ENCODE results near the gene TMEM107.

The TMEM107 gene

DNA sequence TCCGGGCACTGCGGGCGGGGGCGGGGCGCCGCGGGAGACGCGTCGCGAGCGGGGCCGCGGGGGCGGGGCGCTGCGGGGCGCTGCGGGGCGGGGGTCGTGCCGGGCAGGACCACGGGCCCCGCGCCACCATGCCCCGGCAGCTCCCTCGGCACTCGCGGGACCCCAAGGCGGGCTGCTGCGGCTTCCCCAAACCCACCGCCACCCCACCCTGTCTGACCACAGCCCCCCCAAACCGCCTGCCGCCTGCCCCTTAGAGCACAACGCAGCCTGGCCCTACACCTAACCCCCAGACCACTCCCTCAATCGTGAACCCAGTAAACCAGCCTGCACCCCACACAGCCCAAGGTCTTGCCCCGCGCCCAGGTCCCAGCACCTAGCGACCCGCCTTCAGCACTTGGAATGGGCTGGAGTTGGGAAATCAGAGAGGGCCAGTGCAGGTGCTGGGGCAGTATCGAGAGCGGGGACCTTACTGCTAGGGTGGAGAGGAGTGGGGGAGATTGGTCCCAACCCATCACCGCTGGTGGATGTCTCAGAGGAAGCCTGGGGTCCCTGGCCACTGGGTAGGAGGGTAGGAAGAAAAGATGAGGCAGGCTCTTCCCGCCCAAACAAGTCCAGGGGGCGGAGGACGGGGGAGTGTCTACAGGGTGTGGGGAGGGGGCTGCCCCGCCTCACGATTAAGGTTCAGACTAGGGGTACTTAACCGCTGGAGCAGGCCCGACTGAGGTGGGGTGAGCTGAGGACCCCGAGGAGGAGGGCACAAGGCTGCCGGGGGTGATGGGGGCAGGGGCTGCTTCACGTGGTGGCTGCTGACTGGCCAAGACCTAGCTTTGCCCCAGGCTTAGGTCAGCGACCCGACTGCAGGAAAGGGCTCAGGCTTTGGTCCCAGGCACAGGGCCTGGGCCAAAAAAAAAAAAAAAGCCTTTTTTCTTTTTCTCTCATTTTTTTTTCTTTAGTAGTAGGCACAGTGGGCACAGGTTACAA is 12.9 kb downstream of the TMEM107 start:
- in situ Hi-C loops (cut with MboI; ENCODE audit: low sequenced_read_pairs): no loop called here

DNA sequence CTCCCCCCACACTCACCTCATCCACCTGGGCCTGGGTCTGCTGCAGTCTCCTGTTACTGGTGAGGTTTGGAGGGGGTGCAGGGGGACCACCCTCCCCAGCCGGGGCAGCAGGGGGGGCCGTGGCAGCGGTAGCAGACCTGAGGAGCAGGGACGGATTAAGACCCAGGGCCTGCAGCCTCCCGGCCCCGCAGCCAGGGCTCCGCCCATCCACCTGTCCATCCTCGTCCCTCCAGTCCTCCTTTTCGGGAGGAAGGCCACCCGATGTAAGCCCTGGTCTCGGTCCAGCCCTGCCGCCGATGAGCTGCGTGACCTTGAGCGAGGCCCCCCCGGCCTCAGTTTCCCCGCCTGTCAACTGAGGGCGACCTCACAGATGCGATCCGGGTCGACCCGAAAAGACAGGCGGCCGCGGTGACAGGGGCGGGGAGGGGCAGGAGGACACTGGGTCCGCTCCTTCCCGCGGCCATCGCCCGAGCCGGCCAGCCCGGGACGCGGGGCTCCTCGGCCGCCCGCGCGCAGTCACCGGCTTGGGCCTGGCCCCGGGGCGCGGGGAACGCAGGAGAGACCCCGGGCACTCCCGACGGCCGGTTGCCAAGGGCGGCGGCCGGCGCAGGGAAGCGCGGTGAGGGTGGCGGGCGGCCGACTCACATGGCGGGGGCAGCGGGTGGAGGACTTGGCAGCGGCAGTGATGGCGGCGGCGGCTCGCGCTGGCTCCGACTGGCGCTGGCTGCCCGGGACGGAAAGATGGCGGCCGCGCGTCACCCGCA is 13.8 kb downstream of the TMEM107 start, which contains the start of gene VAMP2:
TSS of gene VAMP2 (minus strand) at position 716 of the 764 bp plus-strand sequence. CDS start at position 647, 69 bp downstream.
- in situ Hi-C loops (cut with MboI; ENCODE audit: low sequenced_read_pairs): no loop called here

DNA sequence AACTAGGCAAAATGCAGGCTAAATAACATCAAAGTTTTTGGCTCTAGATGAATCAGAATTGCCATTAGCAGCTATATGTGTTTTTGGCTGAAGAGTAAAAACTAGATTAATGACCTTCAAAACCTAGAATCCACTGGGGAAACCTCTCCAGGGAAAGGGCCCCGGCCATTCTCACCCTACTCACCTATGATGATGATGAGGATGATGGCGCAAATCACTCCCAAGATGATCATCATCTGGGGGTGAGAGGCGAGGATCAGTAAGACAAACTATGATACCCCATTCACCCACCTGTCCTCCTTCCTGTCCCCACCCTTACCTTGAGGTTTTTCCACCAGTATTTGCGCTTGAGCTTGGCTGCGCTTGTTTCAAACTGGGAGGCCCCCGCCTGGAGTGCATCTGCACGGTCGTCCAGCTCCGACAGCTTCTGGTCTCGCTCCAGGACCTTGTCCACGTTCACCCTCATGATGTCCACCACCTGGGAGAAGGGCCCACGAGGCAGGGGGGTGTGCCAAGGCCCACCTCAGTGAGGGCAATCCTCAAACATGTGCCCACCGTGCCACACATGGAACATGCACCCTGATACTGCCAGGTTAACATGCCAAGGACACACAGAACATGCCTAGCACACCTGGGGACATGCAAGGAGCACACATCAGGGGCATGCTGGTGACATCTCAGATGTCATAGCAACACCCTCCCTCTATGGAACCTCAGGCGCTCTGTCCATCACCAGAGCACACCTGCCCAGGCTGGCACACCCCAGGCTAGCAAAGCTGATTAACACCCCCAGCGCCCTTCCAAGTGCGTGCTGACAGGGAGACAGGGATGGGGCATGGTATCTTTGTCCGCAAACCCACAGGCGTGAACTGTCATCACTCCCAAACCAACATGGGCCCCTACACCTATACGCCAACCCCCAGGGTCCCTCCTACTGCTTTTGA is 14.6 kb downstream of the TMEM107 start:
- in situ Hi-C loops (cut with MboI; ENCODE audit: low sequenced_read_pairs): no loop called here

- in situ Hi-C loops (cut with MboI; ENCODE audit: low sequenced_read_pairs): no loop called here
These were observed 15.4 kb downstream of the TMEM107 start for GRCh38 chr17:8160741-8161221.

DNA sequence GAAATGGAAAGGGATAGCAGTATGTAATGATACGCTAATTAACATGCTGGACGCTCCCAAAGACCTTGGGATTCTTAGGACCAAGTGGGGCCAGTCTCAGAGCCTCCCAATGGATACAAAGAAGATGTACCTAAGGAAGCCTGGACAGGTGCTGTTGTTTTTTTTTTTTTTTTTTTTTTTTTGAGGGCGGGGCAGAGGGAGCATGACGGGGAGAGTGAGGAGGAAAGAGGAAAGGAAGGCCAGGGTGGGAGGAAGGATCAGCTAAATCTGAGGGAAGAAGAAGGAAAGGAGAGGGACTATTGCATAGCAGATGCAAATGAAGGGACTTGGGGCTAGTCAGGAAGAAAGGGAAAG is 16.0 kb downstream of the TMEM107 start:
- in situ Hi-C loops (cut with MboI; ENCODE audit: low sequenced_read_pairs): no loop called here

DNA sequence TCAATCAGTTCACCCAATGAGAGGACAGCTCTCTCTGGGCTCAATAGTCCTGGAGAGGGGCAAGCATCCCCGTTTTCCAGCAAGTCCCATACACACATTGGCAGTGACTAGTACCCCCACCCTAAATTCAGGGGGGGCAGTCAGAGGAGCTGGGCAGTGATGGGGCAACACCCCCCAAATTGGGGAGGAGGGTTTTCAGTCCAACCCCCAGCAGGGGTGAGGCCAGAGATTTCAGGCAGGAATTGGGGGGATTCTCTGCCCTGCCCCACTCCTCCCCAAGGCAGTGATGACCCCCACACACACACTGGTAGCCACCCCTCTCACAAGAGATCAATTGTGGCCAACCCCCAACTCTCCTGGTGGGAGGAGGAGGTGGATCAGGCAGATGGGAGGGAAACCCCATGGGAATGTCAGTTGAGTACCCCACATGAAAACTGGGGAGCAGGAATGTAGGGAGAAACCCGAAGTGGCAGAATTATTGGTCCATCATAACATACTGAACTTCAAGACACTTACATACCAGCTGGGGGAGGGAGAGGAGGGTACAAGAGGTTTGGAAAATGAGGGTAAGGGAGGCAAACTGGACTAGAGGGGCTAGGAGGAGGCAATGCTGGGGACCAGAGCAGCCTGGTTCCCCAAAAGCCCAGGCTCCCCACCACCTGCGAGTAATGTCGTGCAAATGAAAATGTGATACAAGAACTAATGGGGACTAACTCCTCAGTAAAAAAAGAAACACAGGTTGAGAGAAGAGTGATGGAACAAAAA is 16.5 kb downstream of the TMEM107 start:
- in situ Hi-C loops (cut with MboI; ENCODE audit: low sequenced_read_pairs): no loop called here

- in situ Hi-C loops (cut with MboI; ENCODE audit: low sequenced_read_pairs): no loop called here
These were observed 17.2 kb downstream of the TMEM107 start for GRCh38 chr17:8159032-8159400.

GRCh38 chr17:8158267-8159031 is 17.7 kb downstream of the TMEM107 start:
- in situ Hi-C loops (cut with MboI; ENCODE audit: low sequenced_read_pairs): no loop called here

DNA sequence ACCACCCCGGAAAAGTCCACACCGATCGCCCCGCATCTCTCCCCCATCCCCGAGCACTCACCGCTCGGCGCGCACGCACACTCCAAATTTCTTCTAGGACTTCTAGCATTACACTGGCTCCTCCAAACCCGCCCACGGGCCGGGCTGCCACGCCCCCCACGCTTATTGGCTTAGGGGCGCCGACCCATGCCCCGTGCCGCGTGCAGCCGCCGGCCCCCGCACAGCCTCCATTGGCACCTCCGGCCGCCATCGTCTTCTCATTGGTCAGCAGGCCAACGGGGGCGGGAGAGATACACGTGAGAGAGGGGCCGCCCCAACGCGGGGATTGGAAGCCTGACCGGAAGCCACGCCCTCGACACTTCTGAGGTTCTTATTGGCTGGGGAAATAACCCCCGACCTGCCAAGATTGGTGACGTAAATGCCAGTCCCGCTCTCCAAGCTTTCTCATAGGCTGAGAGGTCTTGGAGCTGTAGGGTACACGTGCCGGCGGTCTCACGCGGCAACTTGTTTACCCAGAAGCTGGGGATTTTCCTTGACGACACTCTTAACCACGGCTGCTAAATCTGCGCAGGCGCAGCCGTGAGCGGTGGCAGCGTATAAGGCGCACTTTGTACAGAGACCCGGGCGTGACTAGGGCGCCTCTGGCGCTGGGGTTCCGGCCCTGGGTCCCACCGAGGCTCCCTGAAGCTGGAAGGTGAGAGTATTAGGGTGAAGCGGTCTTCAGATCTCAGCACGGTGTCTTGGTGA is 19.8 kb downstream of the TMEM107 start:
- in situ Hi-C loops (cut with MboI; ENCODE audit: low sequenced_read_pairs): no loop called here

DNA sequence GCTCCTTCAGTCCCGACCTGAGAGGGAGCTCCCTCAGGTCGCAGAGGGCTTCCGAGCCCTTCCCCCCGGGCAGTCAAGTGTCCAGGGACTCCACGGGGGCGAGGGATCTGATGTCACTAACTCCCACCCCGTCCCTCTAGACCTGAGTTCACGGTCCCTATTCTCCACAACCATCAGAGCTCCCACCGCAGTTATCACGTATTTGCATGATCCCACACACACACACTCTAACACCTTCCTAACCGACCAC is 20.3 kb downstream of the TMEM107 start:
- in situ Hi-C loops (cut with MboI; ENCODE audit: low sequenced_read_pairs): no loop called here

- in situ Hi-C loops (cut with MboI; ENCODE audit: low sequenced_read_pairs): no loop called here
These were observed 20.8 kb downstream of the TMEM107 start for GRCh38 chr17:8155231-8155995.

- in situ Hi-C loops (cut with MboI; ENCODE audit: low sequenced_read_pairs): no loop called here
These were observed 21.5 kb downstream of the TMEM107 start for GRCh38 chr17:8154608-8155155.

DNA sequence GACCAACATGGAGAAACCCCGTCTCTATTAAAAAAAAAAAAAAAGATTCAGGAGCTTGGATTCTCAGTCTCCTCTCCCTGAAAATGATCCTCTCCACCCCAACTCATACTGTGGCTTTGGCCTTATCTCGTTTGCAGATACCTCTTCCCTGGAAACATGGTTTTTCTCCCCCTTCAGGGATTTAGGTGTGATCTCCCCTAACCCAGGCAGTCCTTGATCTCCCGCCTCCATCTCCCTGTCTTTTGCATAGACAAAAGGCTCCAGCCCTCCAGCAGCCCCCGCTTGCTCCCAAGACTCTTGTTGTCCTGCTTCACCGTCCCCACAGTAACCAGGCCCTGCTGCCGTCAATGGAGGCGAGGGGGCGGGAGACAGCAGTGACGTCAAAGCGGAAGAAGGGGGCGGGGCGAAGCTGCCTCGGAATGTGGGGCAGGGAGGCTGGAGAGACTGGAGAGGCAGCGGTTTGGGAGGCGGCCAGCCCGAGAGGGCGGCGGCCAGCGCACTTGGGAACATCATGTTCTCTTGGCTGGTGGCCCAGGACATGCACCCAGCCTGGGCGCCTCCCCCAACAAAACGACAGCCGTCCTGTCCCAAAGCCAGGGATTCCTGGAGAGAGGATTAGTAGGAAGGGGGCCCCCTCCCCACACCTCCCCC is 22.1 kb downstream of the TMEM107 start:
- in situ Hi-C loops (cut with MboI; ENCODE audit: low sequenced_read_pairs): no loop called here

- in situ Hi-C loops (cut with MboI; ENCODE audit: low sequenced_read_pairs): no loop called here
These were observed 22.6 kb downstream of the TMEM107 start for GRCh38 chr17:8153525-8153956.

DNA sequence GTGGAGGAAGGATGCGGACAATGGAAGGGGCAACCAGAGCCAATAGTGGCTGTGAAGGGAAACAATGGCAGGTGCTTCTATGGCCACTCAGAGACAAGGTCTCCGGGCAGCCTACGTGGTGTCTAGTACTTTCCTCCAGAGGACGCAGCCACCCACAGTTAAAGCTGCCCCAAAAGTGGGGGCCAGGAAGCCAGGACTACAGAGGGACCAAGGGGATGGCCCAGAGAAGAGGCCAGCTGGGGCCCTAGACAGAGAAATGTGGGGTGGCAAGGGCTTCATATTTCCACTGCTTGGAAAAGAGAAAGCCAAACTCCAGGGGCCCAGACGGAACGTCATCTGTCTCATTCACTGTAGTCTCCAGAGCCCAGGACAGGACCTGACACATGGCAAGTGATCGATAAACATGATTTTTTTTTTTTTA is 23.1 kb downstream of the TMEM107 start:
- in situ Hi-C loops (cut with MboI; ENCODE audit: low sequenced_read_pairs): no loop called here

DNA sequence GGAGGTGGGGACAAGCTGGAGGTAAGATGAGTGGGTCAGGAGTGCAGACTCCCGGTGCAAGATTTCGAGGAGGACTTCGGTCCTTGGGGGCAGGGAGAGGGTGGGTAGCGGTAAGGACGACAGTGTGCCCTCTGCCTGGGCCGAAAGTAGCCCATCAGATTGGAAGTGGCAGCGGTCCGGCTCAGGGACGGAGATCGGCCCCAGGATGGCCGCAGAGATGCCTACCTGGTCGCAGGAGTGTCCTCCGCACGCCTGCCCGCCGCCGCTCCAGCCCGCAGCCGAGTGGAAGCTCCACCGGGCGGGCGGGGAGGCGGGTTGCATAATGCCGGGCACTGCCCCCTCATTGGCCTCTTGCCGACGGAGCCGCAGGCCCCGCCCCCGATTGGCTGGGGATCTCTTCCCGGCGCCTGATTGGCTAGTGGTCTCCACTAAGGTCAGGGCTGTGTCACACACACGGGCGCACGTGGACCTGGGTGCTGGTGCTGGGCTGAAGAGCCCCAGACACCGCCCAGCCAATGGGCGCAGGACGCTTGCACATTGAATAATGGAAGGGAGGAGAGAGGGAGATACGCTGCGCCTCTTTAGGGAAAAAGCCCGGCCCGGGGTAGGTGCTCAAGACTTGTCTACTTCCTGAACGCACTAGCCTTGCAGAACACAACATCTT is 23.9 kb downstream of the TMEM107 start, which contains the start of gene PER1:
TSS of gene PER1 (minus strand) at position 293 of the 664 bp plus-strand sequence. CDS start 1,698 bp downstream, outside the sequence.
- in situ Hi-C loops (cut with MboI; ENCODE audit: low sequenced_read_pairs): no loop called here

Data from HL-60/S4 (cell line).